ENCODE results near the gene ABHD1. TPM values are rescaled to one million over a fixed set of nuclear protein-coding genes. Genes with fewer than 3 reads are reported as not detected.

ABHD1 gene
- total and polyA plus RNA-seq, 7 experiments from 2014 or later, result 0.53 to 2.0 (median 0.90) TPM

DNA sequence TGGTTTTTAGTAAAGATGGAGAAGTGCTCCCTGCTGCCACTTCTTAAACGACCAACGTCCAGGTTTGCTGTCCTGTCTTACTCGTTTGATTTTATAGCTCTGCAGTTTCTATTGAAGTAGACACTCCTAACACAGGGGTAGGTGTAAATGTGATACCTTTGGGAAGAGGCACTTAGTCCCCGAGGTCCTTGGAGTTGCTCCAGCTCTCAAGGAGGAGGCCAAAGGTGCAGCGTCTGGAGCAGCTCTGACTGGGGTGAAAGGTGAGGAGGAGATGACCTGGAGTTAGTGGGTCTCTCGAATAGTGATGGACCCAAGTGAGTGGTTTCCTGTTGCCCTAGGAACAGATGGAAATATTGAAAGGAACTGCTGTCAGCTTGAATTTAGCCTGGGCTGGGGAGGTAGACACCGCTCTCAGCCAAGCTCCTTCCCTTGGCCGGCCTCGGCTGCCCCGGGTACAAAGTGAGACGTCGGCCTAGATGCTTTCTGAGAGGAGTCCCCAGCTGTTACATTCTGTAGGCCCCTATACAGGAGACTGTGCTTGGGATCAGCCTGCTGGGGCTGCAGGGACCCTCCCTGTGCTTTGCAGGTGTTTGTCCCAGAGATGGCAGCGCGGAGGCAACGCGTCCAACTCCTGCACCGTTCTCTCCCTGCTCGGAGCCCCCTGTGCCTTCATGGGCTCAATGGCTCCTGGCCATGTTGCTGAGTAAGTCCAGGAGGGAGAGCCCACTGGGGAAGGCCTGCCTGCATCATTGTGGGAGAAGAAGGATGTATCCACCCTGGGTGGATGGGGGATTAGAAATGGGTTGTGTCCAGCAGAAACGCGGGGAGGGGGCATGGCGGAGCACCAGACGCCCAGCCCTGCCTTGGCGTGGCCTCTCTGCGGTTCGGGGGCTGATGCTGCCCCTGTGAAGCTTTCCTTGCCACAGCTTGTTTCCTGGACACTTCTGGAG, 31.6 kb upstream of the ABHD1 start:
- intact Hi-C loops (cut with micrococcal nuclease), result no loop called here

DNA sequence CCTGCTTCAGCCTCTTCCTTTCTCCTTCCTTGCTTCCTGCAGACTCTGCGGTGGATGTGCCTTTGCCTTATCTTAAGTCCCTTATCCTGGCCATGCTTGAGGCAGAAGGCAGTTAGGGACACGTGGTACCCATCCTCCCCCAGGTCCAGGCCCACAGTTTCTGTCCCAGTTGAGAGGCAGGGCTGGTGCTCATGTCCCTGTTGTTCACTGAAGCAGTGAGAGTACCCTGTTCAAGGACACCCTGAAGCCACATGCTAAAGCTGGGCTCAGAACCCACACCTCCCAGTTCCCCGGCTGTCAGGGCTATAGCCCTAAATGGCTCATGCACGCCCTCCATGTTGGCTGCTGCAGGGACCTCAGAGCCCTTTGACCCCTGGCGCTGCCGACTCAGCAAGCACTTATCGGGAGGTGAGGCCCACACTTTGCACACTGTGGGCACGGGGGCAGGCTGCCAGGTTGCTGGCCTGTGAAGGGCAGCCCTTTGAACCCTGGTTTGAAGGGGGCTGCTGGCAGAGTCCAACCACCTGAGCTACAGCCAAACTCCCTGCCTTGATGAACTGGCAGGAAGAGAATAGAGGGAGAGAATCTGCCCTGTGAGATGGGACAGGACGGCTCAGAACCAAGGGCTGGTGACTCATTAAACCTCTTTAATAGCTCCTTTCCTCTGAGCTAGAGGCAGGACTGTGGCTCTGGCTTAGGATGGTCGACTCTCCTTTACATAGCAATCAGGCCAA, 30.8 kb upstream of the ABHD1 start:
- CTCF ChIA-PET, result interaction anchor here (0.6 kb wide), 1 partner anchor 211 kb away, joined by 3 read pairs; no protein-coding TSS in a partner anchor
- no peaks in the 10 kb centered on the region for H3K27me3 ChIP-seq (ENCODE audit: control insufficient read depth in 2 of 2, insufficient read depth in 2 of 2, low read length in 2 of 2)
- Mint-ChIP-seq H3K9me3 (no peaks in the 10 kb centered on the region), H3K4me3 (no peak overlapping the region), H3K36me3 (no peaks in the 10 kb centered on the region), H3K27ac (no peak overlapping the region), H3K27me3 (no peaks in the 10 kb centered on the region), H3K4me1 (peaks cover 10 to 30% (median 18%) of the 10 kb centered on the region in 7 donors)
- H3K27ac ChIP-seq (ENCODE audit: low read depth, low read length), result no peak overlapping the region
- no peaks in the 10 kb centered on the region for H3K9me3 ChIP-seq (ENCODE audit: control insufficient read depth in 2 of 3, low read length in 3 of 3)
- DNase-seq (no peak), ATAC-seq (no peak)
- POLR2A ChIA-PET, result interaction anchor here (12.0 kb wide), 1 partner anchor 39 kb away, joined by 106 read pairs; the partner anchor contains the start of gene AGBL5
- H3K36me3 ChIP-seq (ENCODE audit: control insufficient read depth in 2 of 3, insufficient read depth in 3 of 3, low read length in 3 of 3), result no peaks in the 10 kb centered on the region
- no peak overlapping the region for H3K4me3 ChIP-seq (ENCODE audit: low read length)
- H3K4me1 ChIP-seq (ENCODE audit: control insufficient read depth in 2 of 2, insufficient read depth in 2 of 2, low read length in 2 of 2), result peaks cover 0 to 4% of the 10 kb centered on the region in 2 donors
- intact Hi-C loops (cut with micrococcal nuclease), result no loop called here

More for the DNA sequence above, 31.6 kb upstream of the ABHD1 start:
- H3K9me3 ChIP-seq (ENCODE audit: control insufficient read depth in 2 of 3, low read length in 3 of 3), result no peaks in the 10 kb centered on the region
- POLR2A ChIA-PET, result interaction anchor here (0.6 to 12.0 kb wide), 3 partner anchors 11 to 187 kb away, joined by 3 to 106 read pairs (median 4); partner anchors contain the start of gene AGBL5
- Mint-ChIP-seq H3K27me3 (no peaks in the 10 kb centered on the region), H3K9me3 (no peaks in the 10 kb centered on the region), H3K36me3 (no peaks in the 10 kb centered on the region), H3K4me1 (peaks cover 11 to 38% (median 23%) of the 10 kb centered on the region in 7 donors), H3K27ac (no peak overlapping the region), H3K4me3 (no peak overlapping the region)
- ATAC-seq (no peak), DNase-seq (no peak)
- no peak overlapping the region for H3K27ac ChIP-seq (ENCODE audit: low read depth, low read length)
- H3K4me1 ChIP-seq (ENCODE audit: control insufficient read depth in 2 of 2, insufficient read depth in 2 of 2, low read length in 2 of 2), result peaks cover 3 to 7% of the 10 kb centered on the region in 2 donors
- H3K36me3 ChIP-seq (ENCODE audit: control insufficient read depth in 2 of 3, insufficient read depth in 3 of 3, low read length in 3 of 3), result no peaks in the 10 kb centered on the region
- H3K4me3 ChIP-seq (ENCODE audit: low read length), result no peak overlapping the region
- no peaks in the 10 kb centered on the region for H3K27me3 ChIP-seq (ENCODE audit: control insufficient read depth in 2 of 2, insufficient read depth in 2 of 2, low read length in 2 of 2)
- CTCF ChIA-PET, result interaction anchor here (0.6 kb wide), 1 partner anchor 212 kb away, joined by 3 read pairs; no protein-coding TSS in a partner anchor

DNA sequence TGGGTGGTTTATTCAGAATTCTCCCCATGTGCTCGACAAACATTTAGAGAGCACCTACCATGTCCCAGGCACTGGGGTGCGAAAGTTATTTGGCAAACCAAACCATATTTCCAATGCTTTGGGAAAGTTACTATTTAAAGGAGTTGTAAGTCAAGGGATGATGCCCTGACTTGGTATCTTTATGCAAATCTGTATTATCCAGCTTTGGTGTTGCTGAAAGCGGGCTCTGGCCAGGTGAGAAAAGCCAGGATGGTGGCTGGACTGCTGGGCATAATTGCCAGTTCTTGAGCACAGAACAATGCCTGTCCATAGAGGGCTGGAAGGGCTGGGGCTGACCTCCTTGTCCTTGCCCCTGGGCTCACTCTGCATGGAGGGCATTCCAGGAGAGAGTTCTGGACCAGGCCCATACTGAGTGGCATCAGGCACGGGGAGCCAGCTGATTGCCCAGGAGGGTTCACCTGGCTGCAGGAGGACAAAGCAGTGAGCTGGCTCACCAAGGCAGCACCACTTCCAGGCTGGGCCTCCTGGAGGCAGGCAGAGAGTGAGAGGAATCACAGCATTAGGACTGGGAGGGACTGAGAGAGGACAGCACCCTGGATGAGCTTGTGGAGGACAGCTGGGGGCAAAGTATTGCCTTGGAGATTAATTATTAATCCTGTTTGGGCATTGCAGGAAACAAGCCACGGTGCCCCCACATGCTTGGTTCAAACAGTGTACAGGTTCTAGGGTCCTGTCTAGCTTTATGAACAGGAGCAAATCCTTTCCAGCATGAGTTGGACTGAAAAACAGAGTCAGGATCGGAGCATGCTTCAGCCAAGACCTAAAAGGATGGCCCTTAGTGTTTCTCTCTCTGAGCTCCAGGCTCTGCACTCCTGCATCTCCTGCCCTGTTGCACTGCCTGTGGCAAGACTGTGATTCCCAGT, 29.9 kb upstream of the ABHD1 start:
- H3K27ac Mint-ChIP-seq, result no peak overlapping the region
- CTCF ChIA-PET, result no interaction called here
- DNase-seq, result no peak
- POLR2A ChIA-PET, result no interaction called here
- intact Hi-C loops (cut with micrococcal nuclease), result no loop called here
- no peaks in the 10 kb centered on the region for H3K36me3 Mint-ChIP-seq
- no peak overlapping the region for H3K27ac ChIP-seq (ENCODE audit: low read depth, low read length)
- H3K4me1 Mint-ChIP-seq, result peaks cover 9 to 24% (median 15%) of the 10 kb centered on the region in 7 donors
- no peaks in the 10 kb centered on the region for H3K27me3 ChIP-seq (ENCODE audit: control insufficient read depth in 2 of 2, insufficient read depth in 2 of 2, low read length in 2 of 2)
- no peak overlapping the region for H3K4me3 Mint-ChIP-seq
- peaks cover 0 to 4% of the 10 kb centered on the region in 2 donors for H3K4me1 ChIP-seq (ENCODE audit: control insufficient read depth in 2 of 2, insufficient read depth in 2 of 2, low read length in 2 of 2)
- H3K9me3 ChIP-seq (ENCODE audit: control insufficient read depth in 2 of 3, low read length in 3 of 3), result no peaks in the 10 kb centered on the region
- no peaks in the 10 kb centered on the region for H3K36me3 ChIP-seq (ENCODE audit: control insufficient read depth in 2 of 3, insufficient read depth in 3 of 3, low read length in 3 of 3)
- no peak overlapping the region for H3K4me3 ChIP-seq (ENCODE audit: low read length)
- H3K27me3 Mint-ChIP-seq, result no peaks in the 10 kb centered on the region
- H3K9me3 Mint-ChIP-seq, result no peaks in the 10 kb centered on the region
- ATAC-seq, result no peak

DNA sequence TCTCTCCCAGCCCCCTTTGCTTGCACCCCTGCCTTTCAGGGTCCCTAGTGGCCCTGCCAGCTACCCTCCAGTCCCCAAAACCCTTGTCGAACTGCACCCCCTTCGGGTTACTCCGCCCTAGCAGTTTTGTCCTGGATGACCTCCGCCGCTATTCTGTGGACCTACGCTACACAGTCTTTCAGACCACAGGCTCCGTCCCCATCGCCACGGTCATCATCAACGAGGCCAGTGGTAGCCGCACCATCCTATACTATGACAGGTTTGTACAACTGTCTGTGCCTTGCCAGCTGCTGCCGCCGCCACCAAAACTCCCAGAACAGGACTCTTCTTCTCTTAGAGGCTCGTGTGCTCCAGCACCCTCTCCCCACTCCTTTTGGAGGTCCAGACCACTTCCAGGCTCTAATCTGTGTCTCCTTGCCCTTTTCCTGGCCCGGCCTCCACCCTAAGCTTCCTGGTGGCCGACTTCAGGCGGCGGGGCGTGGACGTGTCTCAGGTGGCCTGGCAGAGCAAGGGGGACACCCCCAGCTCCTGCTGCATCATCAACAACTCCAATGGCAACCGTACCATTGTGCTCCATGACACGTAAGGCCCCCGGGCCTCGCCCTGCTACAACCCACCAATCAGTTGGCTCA, 29.1 kb upstream of the ABHD1 start:
- Mint-ChIP-seq H3K4me1 (peaks cover 9 to 20% (median 14%) of the 10 kb centered on the region in 7 donors), H3K27ac (peak overlapping the region in 1 of 9 donors; percentile 62), H3K27me3 (no peaks in the 10 kb centered on the region), H3K4me3 (no peak overlapping the region), H3K36me3 (no peaks in the 10 kb centered on the region), H3K9me3 (no peaks in the 10 kb centered on the region)
- H3K4me1 ChIP-seq (ENCODE audit: control insufficient read depth in 2 of 2, insufficient read depth in 2 of 2, low read length in 2 of 2), result peaks cover 0 to 4% of the 10 kb centered on the region in 2 donors
- POLR2A ChIA-PET, result no interaction called here
- H3K27me3 ChIP-seq (ENCODE audit: control insufficient read depth in 2 of 2, insufficient read depth in 2 of 2, low read length in 2 of 2), result no peaks in the 10 kb centered on the region
- ATAC-seq (no peak), DNase-seq (no peak)
- CTCF ChIA-PET, result no interaction called here
- H3K9me3 ChIP-seq (ENCODE audit: control insufficient read depth in 2 of 3, low read length in 3 of 3), result no peaks in the 10 kb centered on the region
- H3K27ac ChIP-seq (ENCODE audit: low read depth, low read length), result no peak overlapping the region
- H3K36me3 ChIP-seq (ENCODE audit: control insufficient read depth in 2 of 3, insufficient read depth in 3 of 3, low read length in 3 of 3), result no peaks in the 10 kb centered on the region
- intact Hi-C loops (cut with micrococcal nuclease), result no loop called here
- H3K4me3 ChIP-seq (ENCODE audit: low read length), result no peak overlapping the region

DNA sequence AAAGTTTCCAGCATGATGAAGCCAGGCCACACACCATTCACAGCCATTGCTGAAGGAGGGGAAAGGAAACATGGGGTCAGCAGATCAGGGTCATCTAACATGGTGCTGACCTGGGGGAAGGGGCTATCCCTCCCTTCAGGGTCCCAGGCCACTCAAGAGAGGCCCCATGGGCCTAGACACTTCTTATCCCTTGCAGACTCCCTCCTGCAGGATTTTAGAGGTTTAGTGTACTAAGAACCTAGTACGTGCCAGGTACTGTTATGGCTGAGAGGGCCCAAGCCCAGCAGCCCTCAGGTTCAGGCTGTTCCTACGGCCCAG, 28.2 kb upstream of the ABHD1 start:
- intact Hi-C loops (cut with micrococcal nuclease), result no loop called here
- H3K9me3 ChIP-seq (ENCODE audit: control insufficient read depth in 2 of 3, low read length in 3 of 3), result no peaks in the 10 kb centered on the region
- DNase-seq (no peak), ATAC-seq (no peak)
- POLR2A ChIA-PET, result interaction anchor here (2.9 kb wide), 1 partner anchor 9 kb away, joined by 18 read pairs; the partner anchor contains the start of gene KHK
- no peaks in the 10 kb centered on the region for H3K36me3 ChIP-seq (ENCODE audit: control insufficient read depth in 2 of 3, insufficient read depth in 3 of 3, low read length in 3 of 3)
- Mint-ChIP-seq H3K4me3 (peak overlapping the region in 5 of 10 donors; percentile 1 to 76 (median 67)), H3K27ac (no peak overlapping the region), H3K36me3 (no peaks in the 10 kb centered on the region), H3K4me1 (peaks cover 9 to 16% (median 11%) of the 10 kb centered on the region in 7 donors), H3K9me3 (no peaks in the 10 kb centered on the region), H3K27me3 (no peaks in the 10 kb centered on the region)
- H3K27ac ChIP-seq (ENCODE audit: low read depth, low read length), result no peak overlapping the region
- peaks cover 0 to 4% of the 10 kb centered on the region in 2 donors for H3K4me1 ChIP-seq (ENCODE audit: control insufficient read depth in 2 of 2, insufficient read depth in 2 of 2, low read length in 2 of 2)
- CTCF ChIA-PET, result interaction anchor here (1.3 kb wide), 1 partner anchor 18 kb away, joined by 3 read pairs; no protein-coding TSS in a partner anchor
- H3K4me3 ChIP-seq (ENCODE audit: low read length), result no peak overlapping the region
- H3K27me3 ChIP-seq (ENCODE audit: control insufficient read depth in 2 of 2, insufficient read depth in 2 of 2, low read length in 2 of 2), result no peaks in the 10 kb centered on the region

All from naive thymus-derived CD4-positive, alpha-beta T cell (primary cell).